ENCODE results near the gene ARL13A.

DNA sequence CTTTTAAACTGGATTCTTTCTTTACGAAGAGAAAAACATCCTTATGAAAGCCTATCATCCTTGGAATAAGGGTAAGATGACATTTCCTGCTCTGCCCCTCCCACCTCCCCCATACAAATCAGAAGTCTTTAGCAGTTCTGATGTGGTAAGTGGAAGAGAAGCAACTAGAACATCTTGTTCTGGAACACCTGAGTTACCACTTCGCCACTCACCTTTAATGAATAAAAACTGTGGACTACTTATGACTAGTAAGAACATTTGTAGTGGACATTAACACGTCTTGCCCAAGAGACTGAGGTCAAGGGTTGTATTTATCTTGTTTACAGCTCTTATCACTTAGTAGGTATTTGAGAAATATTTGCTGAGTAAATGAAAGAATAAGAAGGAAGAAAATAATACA, 45.1 kb upstream of the ARL13A start:
- no peak for TF ChIP-seq PPARA (CRISPR knock-in tag; IDR thresholded peaks at IDR 0.05; ENCODE audit: borderline replicate concordance)
- TF ChIP-seq PATZ1 (CRISPR knock-in tag; IDR thresholded peaks at IDR 0.05; ENCODE audit: borderline replicate concordance) = no peak
- TF ChIP-seq ARNTL (CRISPR knock-in tag; IDR thresholded peaks at IDR 0.05; ENCODE audit: borderline replicate concordance, low read depth) = no peak
- no peak for TF ChIP-seq ZNF70 (CRISPR knock-in tag; IDR thresholded peaks at IDR 0.05)
